ENCODE results near the gene SHOC1.
"Not testable (repeated sequence)": the region's sequence is repeated elsewhere in the genome, so short reads cannot be mapped to it uniquely, and the experiment has no call there.

Gene SHOC1

DNA sequence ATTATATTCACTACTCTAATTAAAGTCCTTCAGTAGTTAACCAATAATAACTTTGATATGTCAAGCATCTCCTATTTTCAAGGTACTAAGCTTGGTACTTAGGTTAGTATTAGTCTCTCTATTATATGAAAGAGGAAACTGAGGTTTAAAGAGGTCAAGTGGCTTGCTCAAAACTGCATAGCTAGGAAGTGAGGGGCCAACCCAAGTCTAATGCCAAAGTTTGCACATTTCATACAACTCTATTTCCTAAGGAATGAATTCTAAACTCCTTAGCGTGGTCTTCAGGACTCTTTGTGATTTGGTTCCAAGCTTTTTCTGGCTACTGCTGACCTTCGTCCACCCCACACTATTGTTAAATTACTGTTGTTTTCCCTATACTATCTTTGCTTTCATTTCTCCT lies 9.9 kb upstream of the SHOC1 start:
- DNase-seq: no peak

DNA sequence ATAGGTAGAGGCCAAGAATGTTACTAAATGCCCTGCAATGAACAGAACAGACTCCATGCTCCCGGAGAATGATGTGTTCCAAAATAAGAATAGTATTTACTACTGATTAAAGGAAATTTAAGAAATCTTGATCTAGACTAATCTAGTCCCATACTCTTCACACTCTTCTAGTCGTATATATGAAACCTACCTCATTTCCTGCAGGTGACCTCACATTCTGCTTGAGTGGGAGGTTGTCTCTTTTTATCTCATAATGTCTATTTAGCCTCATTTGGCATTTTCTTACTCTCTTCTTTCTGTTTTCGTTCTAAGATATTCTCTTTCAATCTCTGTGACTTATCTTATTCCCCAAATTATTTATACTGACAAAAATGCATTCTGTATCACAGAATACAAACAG lies 9.2 kb upstream of the SHOC1 start:
- no peak for DNase-seq

DNA sequence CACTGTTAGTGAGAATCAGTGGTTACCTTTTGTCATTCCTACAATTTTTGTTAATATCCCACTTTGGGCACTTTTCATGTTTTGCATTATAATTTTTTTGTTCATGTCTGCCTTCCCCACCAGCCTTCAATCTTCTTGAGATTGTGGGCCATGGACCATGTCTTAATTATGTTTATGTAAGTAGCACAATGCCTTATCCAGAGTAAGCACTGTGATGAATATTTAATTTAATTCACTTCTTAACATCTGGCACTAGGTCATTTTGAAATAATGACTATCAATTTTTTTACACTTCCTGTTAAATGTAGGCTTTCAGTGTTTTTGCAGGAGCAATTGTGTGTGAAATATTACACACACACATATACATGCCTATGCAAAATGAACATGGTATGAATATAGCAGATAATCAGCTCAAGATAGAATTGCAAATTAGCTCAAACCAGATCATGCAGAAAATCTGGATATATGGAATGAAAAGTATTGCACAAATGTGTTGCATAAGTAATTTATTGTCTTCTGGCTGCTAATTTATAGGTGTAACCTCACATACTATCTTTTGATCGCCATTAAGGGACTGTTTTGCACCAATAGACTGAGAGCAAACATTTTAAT lies 5.3 kb upstream of the SHOC1 start:
- no peak for DNase-seq

GRCh38 chr9:111799506-111799905 lies 4.8 kb upstream of the SHOC1 start:
- no peak for DNase-seq

DNA sequence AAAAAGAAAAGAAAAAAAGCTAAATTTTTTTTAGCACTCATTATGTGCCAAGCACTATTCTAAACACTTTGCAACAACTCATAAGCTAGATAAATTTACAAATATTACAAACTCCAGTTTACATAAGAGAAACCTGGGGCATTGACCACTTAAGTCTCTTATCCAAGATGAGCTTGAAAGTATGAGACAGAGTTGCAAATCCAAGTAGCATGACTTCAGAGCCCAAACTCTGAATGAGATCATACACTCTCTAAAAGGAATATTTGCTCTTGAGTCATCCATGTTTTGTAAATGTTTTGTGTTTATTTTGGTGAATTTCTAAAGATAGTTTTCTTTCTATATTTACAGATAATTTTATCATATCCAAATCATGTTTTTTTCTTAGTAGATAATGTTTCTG lies 4.0 kb upstream of the SHOC1 start:
- DNase-seq: peak; percentile 37

DNA sequence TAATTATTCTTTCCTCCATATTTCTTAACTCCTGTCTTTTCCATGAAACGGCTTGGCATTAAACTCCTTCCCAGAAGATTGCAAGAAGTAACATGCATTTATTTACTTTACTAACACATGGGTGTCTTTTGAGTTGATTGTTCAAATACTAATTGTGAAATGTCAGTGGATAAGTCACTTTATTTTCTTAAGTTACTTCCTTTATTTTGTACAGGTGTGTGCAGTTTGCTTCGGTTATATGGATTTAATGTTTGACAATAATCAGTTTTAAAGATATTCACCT lies 761 bp upstream of the SHOC1 start:
- no peak for DNase-seq

DNA sequence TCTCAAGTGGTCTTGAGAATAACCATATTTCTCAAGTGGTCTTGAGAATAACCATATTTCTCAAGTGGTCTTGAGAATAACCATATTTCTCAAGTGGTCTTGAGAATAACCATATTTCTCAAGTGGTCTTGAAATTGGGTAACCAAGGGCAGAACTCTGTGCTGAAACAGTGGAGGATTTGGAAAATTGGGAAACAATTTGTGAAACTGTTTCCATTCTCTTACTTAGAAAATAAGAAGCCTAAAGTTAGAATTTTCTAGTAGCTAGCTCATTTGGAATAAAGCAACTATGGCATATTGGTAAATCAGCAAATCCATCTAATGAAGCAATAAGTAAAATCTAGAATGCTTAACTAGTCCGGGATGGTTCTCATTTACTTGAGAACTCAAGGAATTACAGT lies 2.9 kb downstream of the SHOC1 start:
- DNase-seq: not testable (repeated sequence)

- no peak for DNase-seq
Measured at GRCh38 chr9:111789881-111790280, 4.9 kb downstream of the SHOC1 start.

DNA sequence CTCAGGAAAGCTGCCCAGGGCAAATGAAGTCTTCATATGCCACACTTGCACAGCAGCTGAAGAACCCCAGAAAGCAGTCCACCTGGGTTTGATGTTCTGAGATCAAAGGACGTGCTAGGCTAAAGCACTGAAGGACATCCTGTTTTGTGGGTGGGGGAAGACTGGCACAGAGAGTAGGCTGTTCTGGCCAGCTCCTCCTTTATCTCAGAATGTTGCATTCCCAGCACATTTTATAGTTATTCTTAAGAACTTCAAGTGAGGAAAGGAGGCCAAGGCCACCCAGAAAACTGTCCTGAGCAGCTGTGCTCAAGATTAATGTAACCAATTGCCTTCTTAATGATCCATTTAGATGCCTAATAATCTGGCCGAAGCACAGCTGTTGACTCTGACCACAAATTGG lies 10.9 kb downstream of the SHOC1 start:
- no peak for DNase-seq

DNA sequence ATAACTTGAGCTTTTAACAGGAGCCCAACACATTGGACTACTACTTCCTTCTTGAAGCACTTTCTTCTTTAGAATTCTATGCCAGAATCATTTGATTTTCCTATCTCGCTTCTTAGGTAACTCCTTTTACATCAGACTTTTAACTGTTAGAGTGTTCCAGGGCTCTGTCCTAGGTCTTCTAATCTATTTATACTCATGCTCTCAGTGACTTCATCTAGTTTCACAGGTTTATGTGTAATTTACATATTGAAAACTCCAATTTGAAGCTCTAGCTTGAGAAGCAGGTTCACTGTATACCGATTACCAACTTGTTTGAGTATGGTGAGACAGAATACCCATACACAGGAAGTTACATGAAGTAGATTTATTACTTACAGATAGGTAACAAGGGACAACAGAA lies 11.3 kb downstream of the SHOC1 start:
- DNase-seq: no peak

DNA sequence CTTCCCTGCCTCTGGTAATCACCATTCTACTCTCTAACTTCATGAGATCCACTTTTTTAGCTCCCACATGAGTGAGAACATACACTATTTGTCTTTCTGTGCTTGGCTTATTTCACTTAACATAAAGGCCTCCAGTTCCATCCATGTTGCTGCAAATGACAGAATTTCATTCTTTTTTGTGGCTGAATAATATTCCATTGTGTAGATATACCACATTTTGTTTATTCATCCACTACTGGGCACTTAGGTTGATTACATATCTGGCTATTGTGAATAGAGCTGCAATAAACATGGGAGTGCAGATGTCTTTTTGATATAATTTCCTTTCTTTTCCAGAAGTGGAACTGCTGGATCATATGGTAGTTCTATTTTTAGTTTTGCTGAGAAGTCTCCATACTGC lies 28.7 kb downstream of the SHOC1 start:
- no peak for DNase-seq

DNA sequence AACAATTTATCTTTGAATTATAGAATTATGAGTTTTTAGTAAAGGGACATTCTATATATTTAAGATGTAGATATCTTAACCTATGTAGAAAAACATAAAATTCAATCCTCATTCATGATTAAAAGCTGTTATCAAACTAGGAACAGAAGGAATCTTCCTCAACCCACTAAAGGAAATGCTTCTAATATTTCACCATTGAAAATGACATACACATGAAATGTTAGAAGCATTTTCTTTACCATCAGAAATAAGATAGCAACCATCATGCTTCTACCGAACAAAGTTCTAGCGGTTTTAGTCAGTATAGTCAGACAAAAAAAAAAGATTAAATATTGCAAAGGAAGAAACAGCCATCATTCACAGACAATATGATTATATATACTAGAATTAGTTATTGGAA lies 32.2 kb downstream of the SHOC1 start:
- DNase-seq: peak; percentile 24

- DNase-seq: peak; percentile 77
Measured at GRCh38 chr9:111759762-111760639, 34.7 kb downstream of the SHOC1 start.

- no peak for DNase-seq
Measured at GRCh38 chr9:111754800-111755199, 39.9 kb downstream of the SHOC1 start.

GRCh38 chr9:111752455-111752854 lies 42.3 kb downstream of the SHOC1 start:
- DNase-seq: peak; percentile 29

Measured in NCI-H226 (cell line).